Fibroblast of pulmonary artery (primary cell): ENCODE measurements around the gene GABPB1.

Experiments used
- DNase-seq: peaks from one replicate; pipeline ENCODE4 v3.0.0-alpha.2; 2010; ENCODE audit warnings: low read depth
- H3K4me3 ChIP-seq: replicated peaks from 2 replicates; pipeline ENCODE4 v1.5.1; 2011; ENCODE audit warnings: low read depth, mild to moderate bottlenecking, control low read depth, low read length, moderate library complexity
- TF ChIP-seq, protein P1 (sequence below): IDR thresholded peaks from 2 replicates; pipeline ENCODE4 v1.5.1; 2011; ENCODE audit warnings: mild to moderate bottlenecking, control low read depth, low read length, inconsistent platforms; ENCODE audit errors: missing control alignments

GABPB1 gene

DNA sequence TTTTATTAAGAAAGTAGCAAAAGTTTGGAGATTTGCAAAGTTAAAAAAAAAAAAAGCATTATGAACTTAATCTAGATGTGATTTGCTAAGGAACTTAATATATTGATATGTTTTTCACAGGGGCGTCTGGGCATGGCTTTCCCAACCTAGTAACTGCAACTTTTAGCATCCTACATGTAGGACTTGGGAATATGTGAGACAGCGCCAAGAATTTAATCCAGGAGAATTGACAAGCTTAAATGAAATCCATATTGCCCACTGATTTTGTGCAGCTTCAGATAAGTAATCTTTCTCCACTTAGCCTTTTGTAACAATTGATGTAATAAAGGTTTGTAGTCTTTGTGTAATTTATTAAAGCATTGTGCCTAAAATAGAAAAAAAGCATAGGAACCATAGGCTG lies 982 bp upstream of the GABPB1 start:
- TF ChIP-seq, protein P1, sequence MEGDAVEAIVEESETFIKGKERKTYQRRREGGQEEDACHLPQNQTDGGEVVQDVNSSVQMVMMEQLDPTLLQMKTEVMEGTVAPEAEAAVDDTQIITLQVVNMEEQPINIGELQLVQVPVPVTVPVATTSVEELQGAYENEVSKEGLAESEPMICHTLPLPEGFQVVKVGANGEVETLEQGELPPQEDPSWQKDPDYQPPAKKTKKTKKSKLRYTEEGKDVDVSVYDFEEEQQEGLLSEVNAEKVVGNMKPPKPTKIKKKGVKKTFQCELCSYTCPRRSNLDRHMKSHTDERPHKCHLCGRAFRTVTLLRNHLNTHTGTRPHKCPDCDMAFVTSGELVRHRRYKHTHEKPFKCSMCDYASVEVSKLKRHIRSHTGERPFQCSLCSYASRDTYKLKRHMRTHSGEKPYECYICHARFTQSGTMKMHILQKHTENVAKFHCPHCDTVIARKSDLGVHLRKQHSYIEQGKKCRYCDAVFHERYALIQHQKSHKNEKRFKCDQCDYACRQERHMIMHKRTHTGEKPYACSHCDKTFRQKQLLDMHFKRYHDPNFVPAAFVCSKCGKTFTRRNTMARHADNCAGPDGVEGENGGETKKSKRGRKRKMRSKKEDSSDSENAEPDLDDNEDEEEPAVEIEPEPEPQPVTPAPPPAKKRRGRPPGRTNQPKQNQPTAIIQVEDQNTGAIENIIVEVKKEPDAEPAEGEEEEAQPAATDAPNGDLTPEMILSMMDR = no peak
- peak; percentile 16 for DNase-seq
- peak overlapping the region; percentile 81 for H3K4me3 ChIP-seq

DNA sequence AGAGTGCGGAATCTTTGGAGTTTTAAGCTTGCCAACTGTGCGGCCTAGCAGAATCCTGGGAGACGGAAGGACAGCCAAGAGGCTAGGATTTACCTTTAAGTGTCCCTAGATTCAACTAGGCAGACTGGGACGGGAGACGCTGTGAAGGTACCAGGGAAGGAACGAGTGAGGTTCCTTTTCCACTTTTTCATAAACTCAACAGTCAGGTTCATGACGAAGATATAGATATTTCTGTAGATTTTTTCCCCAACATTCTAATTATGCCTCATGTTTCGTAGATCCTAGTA lies 564 bp upstream of the GABPB1 start:
- H3K4me3 ChIP-seq = peak overlapping the region; percentile 81
- TF ChIP-seq, protein P1 = no peak
- no peak for DNase-seq

DNA sequence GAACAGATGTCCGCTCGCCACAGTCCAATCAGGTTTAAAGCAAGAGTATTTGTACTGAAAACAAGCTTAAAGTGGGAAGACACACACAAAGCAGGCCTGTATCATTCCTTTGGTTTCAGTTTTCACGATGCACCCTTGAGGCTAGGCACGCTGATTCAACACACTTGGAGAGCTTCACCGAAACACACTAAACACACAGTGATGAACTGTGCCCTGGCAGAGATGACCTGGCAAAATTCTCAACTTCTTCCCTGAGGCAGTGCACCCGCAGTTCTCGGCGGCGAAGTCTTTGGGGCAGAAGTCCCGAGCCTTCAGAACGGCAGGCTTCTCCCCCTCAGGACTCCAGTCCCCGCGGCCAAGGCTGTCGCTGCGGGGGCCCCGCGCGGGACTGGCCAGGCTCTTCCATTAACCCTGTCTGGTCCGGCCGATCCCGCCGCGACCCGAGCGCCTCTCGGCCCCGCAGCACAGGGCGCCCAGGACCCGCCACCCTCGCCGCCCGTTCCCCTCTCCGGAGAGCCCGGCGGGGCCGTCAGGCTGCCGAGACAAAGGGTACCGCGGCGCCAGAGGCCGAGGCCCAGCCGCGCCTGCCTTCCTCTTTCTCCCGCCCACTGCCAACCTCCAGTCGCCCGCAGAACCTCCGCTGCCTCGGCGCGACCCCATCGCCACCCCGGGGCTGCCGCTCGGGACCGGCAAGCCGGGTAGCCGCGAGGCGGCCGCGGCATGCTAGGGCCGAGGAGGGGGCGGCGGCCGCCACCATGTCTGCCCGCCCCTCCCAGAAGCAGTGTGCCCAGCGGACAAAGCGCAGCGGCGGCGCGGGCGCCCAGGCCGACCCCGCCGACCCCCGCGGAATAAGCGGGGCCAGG lies 792 bp downstream of the GABPB1 start:
- H3K4me3 ChIP-seq = peak overlapping the region; percentile 81
- TF ChIP-seq, protein P1 = no peak
- peak; percentile 86 for DNase-seq

DNA sequence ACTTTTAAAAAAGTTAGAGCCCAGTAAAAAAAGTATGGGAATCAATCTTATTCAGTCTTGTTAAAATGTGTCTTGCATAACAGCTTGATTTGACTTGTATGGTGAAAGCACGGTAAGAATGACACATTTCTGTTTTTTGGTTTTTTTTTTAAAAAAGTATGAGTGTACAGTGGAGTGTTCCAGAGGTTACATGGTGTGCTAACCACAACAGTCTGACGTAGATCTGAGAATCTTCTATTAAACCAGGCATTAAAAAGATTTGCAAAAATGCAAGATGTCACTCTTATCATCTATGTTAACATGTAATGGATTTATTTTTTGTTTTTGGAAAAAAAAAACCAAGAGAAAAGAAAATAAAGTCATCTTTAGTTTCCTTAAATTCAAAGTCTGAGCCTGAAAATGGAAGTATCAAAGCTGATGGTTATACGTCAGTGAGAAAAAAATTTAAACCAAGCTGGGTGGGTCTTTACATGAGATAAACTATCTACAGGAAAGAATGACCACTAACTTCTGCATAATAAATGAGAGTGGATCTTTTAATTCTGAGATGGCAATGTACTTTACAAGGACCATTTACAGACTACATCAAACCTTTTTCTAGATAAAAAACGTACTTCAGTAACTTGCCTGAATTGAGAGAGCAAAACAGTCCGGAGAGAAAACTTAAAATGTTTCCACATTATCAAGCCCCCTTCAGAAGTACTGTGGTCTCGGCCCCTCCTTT lies 1.6 kb downstream of the GABPB1 start:
- H3K4me3 ChIP-seq = peak overlapping the region; percentile 81
- DNase-seq = peak; percentile 90
- TF ChIP-seq, protein P1 = no peak

DNA sequence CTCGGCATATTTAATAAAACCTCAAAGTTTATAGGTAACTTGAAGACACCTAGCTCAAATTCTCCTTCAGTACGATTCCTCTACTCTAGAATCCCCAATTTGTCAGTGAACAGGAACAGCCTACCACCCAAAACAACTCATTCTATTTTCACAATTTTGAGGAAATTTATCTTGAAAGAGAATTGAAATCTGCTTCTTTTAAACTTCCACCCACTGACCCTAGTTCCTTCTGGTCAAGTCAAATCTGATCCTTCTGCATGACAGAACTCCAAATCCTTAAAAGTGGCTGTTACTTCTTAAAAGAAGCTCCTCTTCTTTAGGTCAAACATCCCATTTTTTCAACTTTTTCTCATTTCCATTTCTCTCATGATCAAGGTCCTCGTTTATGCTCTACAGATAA lies 4.4 kb downstream of the GABPB1 start:
- DNase-seq = no peak
- TF ChIP-seq, protein P1 = no peak
- H3K4me3 ChIP-seq = no peak overlapping the region

DNA sequence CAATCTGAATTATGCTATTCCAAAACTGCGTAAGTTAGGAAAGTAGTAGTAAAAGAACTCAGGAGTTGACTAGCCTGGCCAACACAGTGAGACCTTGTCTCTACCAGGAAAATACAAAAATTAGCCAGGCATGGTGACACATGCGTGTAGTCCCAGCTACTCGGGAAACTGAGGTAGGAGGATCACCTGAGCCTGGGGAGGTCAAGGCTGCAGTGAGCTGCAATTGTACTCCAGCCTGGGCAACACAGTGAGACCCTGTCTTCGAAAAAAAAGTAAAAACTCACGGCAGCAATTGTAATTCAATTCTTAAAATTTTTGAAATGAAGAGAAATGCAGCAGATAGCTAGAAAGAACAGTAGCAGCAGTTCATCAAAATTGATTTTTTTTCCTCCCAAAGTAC lies 9.7 kb downstream of the GABPB1 start:
- no peak overlapping the region for H3K4me3 ChIP-seq
- DNase-seq = no peak

More for the DNA sequence above, 9.7 kb downstream of the GABPB1 start:
- TF ChIP-seq, protein P1 = no peak
